ENCODE data around the gene CHST3.

CHST3 gene

GRCh38 chr10:72061491-72061890 lies 97.3 kb downstream of the CHST3 start:
- DNase-seq: no peak

- DNase-seq: no peak
Measured at GRCh38 chr10:72061930-72062329, 97.7 kb downstream of the CHST3 start.

GRCh38 chr10:72062382-72062781 lies 98.2 kb downstream of the CHST3 start:
- DNase-seq: no peak
